HepG2 (cell line): Measurements from ENCODE around the gene NAB1. TPM values are rescaled to one million over a fixed set of nuclear protein-coding genes. Genes with fewer than 3 reads are reported as not detected.

Experiments used
- ATAC-seq: fragments of 200-7000 bp; cut with Tn5 transposase; 3 replicates; pipeline ENCODE4 v1.9.1; 2020; ENCODE audit warnings: mild to moderate bottlenecking, moderate library complexity
- BruUV-seq: library from RNA; stranded (reverse); fragments of 400-500 nt; replicated peaks from 2 replicates; lab custom pipeline; 2021; lab: Mats Ljungman, UMichigan
- CTCF ChIA-PET: fragments of 300-600 bp; formaldehyde crosslinking; extraction: SDS; loops from one replicate; lab custom pipeline; 2021; ENCODE audit warnings: low total read pairs, inconsistent platforms, low intra/inter-chr PET ratio; lab: Yijun Ruan, JAX
- POLR2A ChIA-PET: fragments of 350-600 bp; sonication (Branson Sonifier 250); formaldehyde crosslinking; loops from one replicate; lab custom pipeline; 2020; ENCODE audit warnings: antibody characterized with exemption, inconsistent platforms; lab: Yijun Ruan, JAX
- DNase-seq: peaks from one replicate; pipeline ENCODE4 v3.0.0-alpha.2; 2015; ENCODE audit warnings: low spot score
- FAIRE-seq: peaks from 3 replicates; lab custom pipeline; 2011; peaks lifted over from hg19 to GRCh38; lab: Jason Lieb, UNC
- H2AFZ ChIP-seq: one replicate; pipeline ENCODE4 v1.6.1; 2011; ENCODE audit warnings: low read length, inconsistent platforms
- H3K27ac ChIP-seq: fragments of 300-600 bp; 3 replicates; pipeline ENCODE4 v1.8.0; 2011; ENCODE audit warnings: mixed run types, mild to moderate bottlenecking, mixed read lengths, low read length, inconsistent platforms; ENCODE audit not compliant: insufficient read depth; ENCODE audit errors: extremely low read length
- H3K27me3 ChIP-seq, 2 experiments: fragments of 200-600 bp in 1 of 2; 2 replicates in 1 of 2; 3 replicates in 1 of 2; pipeline versions ENCODE4 v1.6.0 to v1.8.0; 2011; ENCODE audit warnings: low read length in 2 of 2, mild to moderate bottlenecking in 2 of 2, moderate library complexity in 2 of 2, inconsistent platforms in 1 of 2; ENCODE audit not compliant: insufficient read depth in 2 of 2, control insufficient read depth in 1 of 2
- H3K36me3 ChIP-seq, 2 experiments: fragments of 200-600 bp in 1 of 2; replicated peaks in 1 of 2; 2 replicates in 1 of 2; 3 replicates in 1 of 2; pipeline versions ENCODE4 v1.5.1 to v1.8.0; 2011; ENCODE audit warnings: low read length in 2 of 2, inconsistent platforms in 1 of 2; ENCODE audit not compliant: insufficient read depth in 2 of 2, control insufficient read depth in 1 of 2
- H3K4me1 ChIP-seq: 2 replicates; pipeline ENCODE4 v1.5.1; 2012; ENCODE audit warnings: low read length, inconsistent platforms; ENCODE audit not compliant: insufficient read depth
- H3K4me2 ChIP-seq: 2 replicates; pipeline ENCODE4 v1.6.0; 2011; ENCODE audit warnings: low read depth, low read length, inconsistent platforms
- H3K4me3 ChIP-seq, 3 experiments: fragments of 200-600 bp in 1 of 3; sonication (generic), shearing (Covaris generic) in 1 of 3; replicated peaks in 1 of 3; 2 replicates each; pipeline ENCODE4 v1.5.1; 2011 to 2016; ENCODE audit warnings: low read length in 3 of 3, inconsistent platforms in 2 of 3, low read depth in 2 of 3, mild to moderate bottlenecking in 2 of 3, control low read depth in 1 of 3, mixed read lengths in 1 of 3; ENCODE audit not compliant: insufficient read depth in 1 of 3
- H3K79me2 ChIP-seq: one replicate; pipeline ENCODE4 v1.6.1; 2011; ENCODE audit warnings: low read length, inconsistent platforms; ENCODE audit not compliant: insufficient read depth
- H3K9ac ChIP-seq: 2 replicates; pipeline ENCODE4 v1.6.0; 2011; ENCODE audit warnings: mild to moderate bottlenecking, low read depth, low read length, inconsistent platforms; ENCODE audit not compliant: insufficient read depth
- H3K9me3 ChIP-seq: 2 replicates; pipeline ENCODE4 v1.5.1; 2012; ENCODE audit warnings: mild to moderate bottlenecking, low read length
- H4K20me1 ChIP-seq: 2 replicates; pipeline ENCODE4 v1.6.0; 2011; ENCODE audit warnings: inconsistent platforms, mild to moderate bottlenecking, low read length, moderate library complexity; ENCODE audit not compliant: insufficient read depth
- ARID5B ChIP-seq: IDR thresholded peaks from 2 replicates; pipeline ENCODE4 v1.4.0; 2020; ENCODE audit warnings: mild to moderate bottlenecking, missing genetic modification reagents
- ATAD3A ChIP-seq: sonication (generic); formaldehyde crosslinking; IDR thresholded peaks from 2 replicates; pipeline ENCODE4 v1.4.0; 2020; ENCODE audit warnings: missing genetic modification reagents
- ATF1 ChIP-seq: IDR thresholded peaks from 2 replicates; pipeline ENCODE4 v1.6.1; 2016; ENCODE audit warnings: mild to moderate bottlenecking, control low read depth
- HCFC1 ChIP-seq: fragments of 150-350 bp; IDR thresholded peaks from 2 replicates; pipeline ENCODE4 v1.6.1; 2014; ENCODE audit warnings: low read depth, low read length
- REST ChIP-seq, 2 experiments: IDR thresholded peaks; 2 replicates each; pipeline ENCODE4 v1.6.1; 2011 to 2012; ENCODE audit warnings: low read length in 2 of 2, borderline replicate concordance in 1 of 2, low read depth in 1 of 2, mild to moderate bottlenecking in 1 of 2, moderate library complexity in 1 of 2
- ZBTB8A ChIP-seq: sonication (generic); formaldehyde crosslinking; IDR thresholded peaks from 2 replicates; pipeline ENCODE4 v1.4.0; 2020; ENCODE audit warnings: mild to moderate bottlenecking, low read depth, missing genetic modification reagents, borderline replicate concordance
- ZFP41 ChIP-seq: sonication (generic); formaldehyde crosslinking; IDR thresholded peaks from 2 replicates; pipeline ENCODE4 v1.4.0; 2020; ENCODE audit warnings: mild to moderate bottlenecking, missing genetic modification reagents, borderline replicate concordance
- ZNF207 ChIP-seq: fragments of 450-650 bp; IDR thresholded peaks from 2 replicates; pipeline ENCODE4 v1.6.1; 2016; ENCODE audit warnings: antibody characterized with exemption, borderline replicate concordance
- ZNF510 ChIP-seq: sonication (generic); formaldehyde crosslinking; IDR thresholded peaks from 2 replicates; pipeline ENCODE4 v1.4.0; 2020; ENCODE audit warnings: low read depth, mild to moderate bottlenecking, missing genetic modification reagents
- ZNF512B ChIP-seq: sonication (generic); formaldehyde crosslinking; IDR thresholded peaks from 2 replicates; pipeline ENCODE4 v1.5.1; 2020; ENCODE audit warnings: missing genetic modification reagents, mild to moderate bottlenecking, borderline replicate concordance
- ZNF547 ChIP-seq: sonication (generic); formaldehyde crosslinking; IDR thresholded peaks from 2 replicates; pipeline ENCODE4 v1.5.1; 2020; ENCODE audit warnings: mild to moderate bottlenecking, missing genetic modification reagents
- ZNF570 ChIP-seq: sonication (generic); formaldehyde crosslinking; IDR thresholded peaks from 2 replicates; pipeline ENCODE4 v1.4.0; 2020; ENCODE audit warnings: mild to moderate bottlenecking, missing genetic modification reagents, borderline replicate concordance
- WGBS: methylation state at CpG from one replicate; pipeline ENCODE4 v1.1.6; 2017; ENCODE audit warnings: low lambda C conversion rate; 5-methylcytosine and 5-hydroxymethylcytosine counted together
- in situ Hi-C: cut with HindIII; loops from 2 replicates; pipeline ENCODE4 v1.10.0; 2017; ENCODE audit warnings: low pct_unique_long_range_greater_than_20kb; ENCODE audit not compliant: extremely low pct_ligation_motif_present
- intact Hi-C: fragments of 100-400 bp; cut with micrococcal nuclease; formaldehyde crosslinking; loops from one replicate; pipeline ENCODE4 v1.10.0; 2022; ENCODE audit not compliant: unreplicated experiment
- polyA plus RNA-seq, 8 experiments: library from polyadenylated mRNA; depleted of rRNA in 3 of 8; stranded (reverse) in 7 of 8; unstranded in 1 of 8; fragments of >200 nt; fragmentation: Illumina TruSeq in 4 of 8; extraction: Trizol in 4 of 8; gene quantifications; 2 replicates each; pipeline versions ENCODE4 v1.2.1 to v1.2.3, GENCODE V29; 2011 to 2016; ENCODE audit warnings: low read depth in 4 of 8, missing spikeins in 1 of 8, mixed read lengths in 1 of 8; ENCODE audit not compliant: insufficient read depth in 1 of 8
- total RNA-seq, 5 experiments: library from RNA; depleted of rRNA; stranded (reverse); fragments of >200 nt; fragmentation: Illumina TruSeq; extraction: Trizol; gene quantifications; 2 replicates each; pipeline ENCODE4 v1.2.3, GENCODE V29; 2016; ENCODE audit warnings: low read depth in 1 of 5

The NAB1 gene
- total and polyA plus RNA-seq, 2 of the 13 experiments (the other 11 are each of a cell fraction or from before 2014, with no cell fraction given) = 24.5 to 46.0 TPM

GRCh38 chr2:190637281-190637734 lies 11.6 kb upstream of the NAB1 start (continued):
- TF ChIP-seq ZNF570 (CRISPR knock-in tag) (no peak), HCFC1 (no peak), ZNF207 (no peak), REST (IDR thresholded peaks at IDR 0.05; ENCODE audit: borderline replicate concordance in 1 of 2, low read depth in 1 of 2, low read length in 2 of 2) (no peak), ZBTB8A (no peak)

GRCh38 chr2:190637903-190638618 lies 10.8 kb upstream of the NAB1 start:
- no peak for FAIRE-seq
- no peak overlapping the region for H3K9ac ChIP-seq
- intact Hi-C loops (no loop called here), in situ Hi-C loops (no loop called here)
- H3K79me2 ChIP-seq = no peaks in the 10 kb centered on the region
- H3K36me3 ChIP-seq = no peaks in the 10 kb centered on the region
- DNase-seq = peak; percentile 45
- no TSS peak for BruUV-seq
- no peaks in the 10 kb centered on the region for H4K20me1 ChIP-seq
- ChIA-PET CTCF (no interaction called here), POLR2A (interaction anchor here (0.6 kb wide), 1 partner anchor 277 kb away, joined by 3 read pairs; no protein-coding TSS in a partner anchor)
- peaks cover 18% of the 10 kb centered on the region for H3K4me1 ChIP-seq
- 10% methylated on average over 8 of the region's 8 CpGs for WGBS
- no peak overlapping the region for H3K27ac ChIP-seq
- H3K9me3 ChIP-seq = no peaks in the 10 kb centered on the region
- peak; percentile 85 for ATAC-seq
- no peak overlapping the region for H3K4me3 ChIP-seq
- H2AFZ ChIP-seq = no peak overlapping the region
- H3K4me2 ChIP-seq = 0 out of 2 replicates have a peak overlapping the region, but pooled peaks have one; percentile 10
- no peaks in the 10 kb centered on the region for H3K27me3 ChIP-seq
- TF ChIP-seq ARID5B (CRISPR knock-in tag) = peak; percentile 8; the same call in 1 of the 2 replicates
- no peak for TF ChIP-seq ATAD3A
- no peak for TF ChIP-seq ZNF512B (CRISPR knock-in tag)
- TF ChIP-seq ZNF510 (CRISPR knock-in tag) = no peak
- TF ChIP-seq ZNF547 (CRISPR knock-in tag) = no peak
- TF ChIP-seq ATF1 (CRISPR knock-in tag) = no peak
- no peak for TF ChIP-seq ZFP41 (CRISPR knock-in tag)
